Hematopoietic multipotent progenitor cell treated with erythropoietin and hydrocortisone succinate and interleukin-3 and kit ligand, for 15 days (in vitro differentiated cells): ENCODE measurements around the gene PRDX6.
A peak's percentile ranks its signal among the peaks of the same experiment; 100 is the strongest.
"Not testable (repeated sequence)": the region's sequence is repeated elsewhere in the genome, so short reads cannot be mapped to it uniquely, and the experiment has no call there.

Experiments used
- DNase-seq: peaks from one replicate; pipeline ENCODE4 v3.0.0-alpha.2; 2015; ENCODE audit warnings: low spot score

The PRDX6 gene

DNA sequence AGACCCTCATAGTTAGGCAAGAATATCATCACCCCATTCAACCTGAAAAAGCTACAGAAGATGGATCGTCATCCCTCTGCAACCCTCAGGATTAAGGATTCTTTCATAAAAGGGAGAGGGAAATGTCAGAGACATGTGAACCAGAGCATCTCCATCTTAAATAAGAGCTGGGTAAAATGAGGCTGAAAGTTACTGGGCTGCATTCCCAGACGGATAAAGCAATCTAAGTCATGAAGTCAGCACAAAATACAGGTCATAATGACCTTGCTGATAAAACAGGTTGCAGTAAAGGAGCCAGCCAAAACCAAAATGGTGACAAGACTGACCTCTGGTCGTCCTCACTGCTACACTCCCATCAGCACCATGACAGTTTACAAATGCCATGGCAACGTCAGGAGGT is 22.6 kb downstream of the PRDX6 start:
- DNase-seq, result no peak

DNA sequence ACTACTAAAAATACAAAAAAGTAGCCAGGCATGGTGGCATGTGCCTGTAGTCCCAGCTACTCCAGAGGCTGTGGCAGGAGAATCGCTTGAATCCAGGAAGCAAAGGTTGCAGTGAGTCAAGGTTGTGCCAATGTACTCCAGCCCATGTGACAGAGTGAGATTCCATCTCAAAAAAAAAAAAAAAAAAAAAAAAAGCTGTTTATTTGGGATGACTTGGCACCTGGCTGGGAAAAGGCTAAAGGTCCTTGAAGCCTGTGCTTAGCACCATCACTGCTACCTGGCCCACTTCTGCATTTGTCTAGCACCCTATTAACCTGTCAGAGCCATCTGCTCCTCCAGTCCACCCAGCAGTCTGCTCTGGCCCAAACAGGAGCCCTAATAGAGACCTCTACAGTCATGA is 25.0 kb downstream of the PRDX6 start:
- no peak for DNase-seq

DNA sequence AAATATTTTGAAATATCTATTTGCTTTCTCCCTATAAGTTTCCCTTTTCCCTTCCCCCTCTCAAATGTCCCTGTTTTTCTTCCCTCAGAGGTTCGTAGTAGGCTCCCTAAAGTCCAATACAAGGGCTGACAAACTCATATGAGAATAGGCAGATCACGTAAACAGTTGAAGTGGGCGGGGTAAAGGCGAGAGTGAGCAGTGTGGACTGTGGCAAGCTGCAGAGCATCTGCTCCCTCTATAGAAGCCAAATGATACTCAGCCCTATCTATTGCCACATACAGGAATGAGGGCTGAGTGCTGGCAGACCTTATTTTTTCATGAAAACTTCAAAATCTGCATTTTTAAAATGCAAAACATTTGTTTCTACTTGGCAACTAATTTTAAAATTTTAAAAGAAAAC is 26.3 kb downstream of the PRDX6 start:
- peak; percentile 65 for DNase-seq

DNA sequence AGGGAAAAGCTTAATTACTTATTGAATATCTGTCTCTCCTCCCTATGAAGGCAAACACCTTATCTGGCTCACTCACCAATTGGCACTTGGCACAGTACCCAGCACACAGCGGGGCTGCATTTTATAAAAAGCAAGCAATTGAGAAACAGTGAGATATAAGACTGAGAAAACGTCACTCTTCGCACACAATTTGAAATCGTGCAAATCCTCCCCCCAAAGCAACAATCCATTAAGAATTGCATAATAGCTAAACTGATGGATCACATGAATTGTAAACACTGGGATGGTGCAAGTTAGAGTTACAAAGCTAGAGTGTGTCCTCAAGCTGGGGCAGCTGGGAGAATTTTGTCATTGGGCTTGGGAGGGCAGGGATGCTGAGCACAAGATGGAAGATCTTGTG is 27.1 kb downstream of the PRDX6 start:
- DNase-seq, result peak; percentile 58

DNA sequence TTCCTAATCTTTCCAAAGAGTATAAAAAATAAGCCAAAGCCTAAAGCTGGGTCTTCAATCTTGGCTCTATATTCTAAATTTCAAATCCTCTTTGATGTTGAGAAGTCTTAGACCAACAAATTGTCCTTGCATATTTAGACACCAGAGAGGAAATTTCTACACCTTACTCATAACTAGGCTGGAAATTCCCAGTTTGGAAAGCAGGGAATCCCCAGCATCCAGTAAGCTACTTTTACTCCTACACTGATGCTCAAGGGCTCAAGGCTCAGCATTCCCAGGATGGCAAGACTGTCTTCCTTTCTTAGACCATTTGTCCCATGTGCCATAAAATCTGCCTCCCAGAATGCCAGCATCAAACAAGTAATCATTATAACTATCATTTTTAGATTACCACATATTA is 28.3 kb downstream of the PRDX6 start:
- no peak for DNase-seq

DNA sequence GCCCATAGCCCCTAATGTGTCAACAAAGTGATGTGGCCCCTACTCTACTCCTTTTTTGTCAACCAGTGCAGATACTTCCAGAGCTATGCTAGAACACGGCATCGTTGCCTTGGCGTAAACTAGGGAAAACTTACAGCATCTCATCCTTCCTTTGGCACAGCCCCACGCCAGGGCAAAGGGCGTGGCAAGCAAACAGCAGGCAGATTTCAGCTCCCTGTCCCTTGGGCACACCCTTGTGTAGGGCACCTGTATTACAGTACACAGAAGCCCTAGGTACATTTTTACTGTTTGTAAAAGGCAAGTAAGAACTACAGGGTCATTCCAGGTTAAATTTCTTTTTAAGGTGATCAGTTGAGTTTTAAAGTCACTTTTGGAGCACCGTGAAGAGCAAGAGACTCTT is 29.3 kb downstream of the PRDX6 start:
- peak; percentile 70 for DNase-seq

DNA sequence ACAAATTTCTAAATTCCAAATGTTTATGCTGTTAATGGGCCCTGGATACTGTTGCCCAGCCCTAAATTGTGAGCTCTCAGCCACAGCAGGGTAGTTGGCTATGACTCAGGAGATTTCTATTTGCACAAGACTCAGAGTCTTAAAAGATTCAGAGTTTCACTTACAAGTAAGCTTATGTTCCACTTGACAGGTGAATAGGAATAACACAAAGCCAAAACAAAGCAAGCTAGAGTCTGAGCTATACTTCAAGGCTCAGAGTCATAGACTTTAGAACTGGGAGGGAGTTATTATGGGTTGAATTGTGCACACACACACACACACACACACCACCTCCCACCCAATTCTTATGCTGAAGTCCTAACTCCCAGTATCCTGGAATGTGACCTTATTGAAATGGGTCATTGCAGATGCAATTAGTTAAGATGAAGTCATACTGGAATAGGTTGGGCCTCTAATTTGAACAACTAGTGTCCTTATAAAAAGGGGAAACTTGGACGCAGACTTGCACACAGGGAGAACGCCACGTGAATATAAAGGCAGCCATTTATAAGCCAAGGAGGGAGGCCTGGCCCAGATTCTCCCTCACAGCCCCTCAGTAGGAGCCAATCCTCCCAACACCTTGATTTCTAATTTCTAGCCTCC is 30.2 kb downstream of the PRDX6 start:
- no peak for DNase-seq

GRCh38 chr1:173507847-173508209 is 30.7 kb downstream of the PRDX6 start:
- DNase-seq, result no peak

DNA sequence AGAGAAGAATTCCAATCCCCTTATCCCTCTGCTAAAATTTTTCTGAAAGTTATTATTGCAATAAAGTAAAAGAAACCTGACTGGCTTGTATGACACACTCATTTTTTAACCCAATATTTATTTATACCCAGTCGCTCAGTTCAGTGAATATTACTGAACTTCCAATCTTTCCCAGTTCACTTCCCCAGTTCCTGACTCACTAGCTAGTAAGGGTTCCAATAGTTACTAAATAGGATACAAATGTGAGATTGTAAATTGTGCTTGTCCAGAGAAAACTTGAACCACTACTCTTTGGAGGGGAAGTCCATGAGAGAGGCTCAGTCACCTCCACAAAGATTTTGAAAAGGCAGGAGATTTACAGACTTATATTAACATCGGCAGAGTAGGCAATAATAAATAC is 31.4 kb downstream of the PRDX6 start:
- no peak for DNase-seq

GRCh38 chr1:173509797-173510196 is 32.7 kb downstream of the PRDX6 start:
- DNase-seq, result no peak

- not testable (repeated sequence) for DNase-seq
Measured at GRCh38 chr1:173514503-173514902, 37.4 kb downstream of the PRDX6 start.

- DNase-seq, result no peak
Measured at GRCh38 chr1:173520799-173521198, 43.7 kb downstream of the PRDX6 start.

- no peak for DNase-seq
Measured at GRCh38 chr1:173523329-173523728, 46.2 kb downstream of the PRDX6 start.

DNA sequence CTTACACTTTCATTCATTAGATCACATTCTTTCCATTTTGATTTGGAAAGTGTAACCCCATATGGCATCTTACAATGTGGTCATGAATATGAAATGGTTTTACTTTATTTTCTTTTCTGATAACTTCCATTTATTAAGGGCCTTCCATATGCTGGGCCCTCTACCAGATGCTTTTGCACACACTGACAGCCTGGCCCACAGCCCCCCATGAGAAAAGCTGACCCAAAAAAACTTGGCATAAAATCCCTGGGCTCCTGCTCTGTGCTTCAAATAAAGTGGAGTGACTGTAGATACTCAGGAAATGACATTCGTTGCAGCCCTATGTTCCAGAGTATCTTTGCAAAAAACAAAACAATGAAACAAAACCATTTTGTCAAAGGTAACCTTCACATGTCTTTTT is 48.8 kb downstream of the PRDX6 start:
- no peak for DNase-seq

DNA sequence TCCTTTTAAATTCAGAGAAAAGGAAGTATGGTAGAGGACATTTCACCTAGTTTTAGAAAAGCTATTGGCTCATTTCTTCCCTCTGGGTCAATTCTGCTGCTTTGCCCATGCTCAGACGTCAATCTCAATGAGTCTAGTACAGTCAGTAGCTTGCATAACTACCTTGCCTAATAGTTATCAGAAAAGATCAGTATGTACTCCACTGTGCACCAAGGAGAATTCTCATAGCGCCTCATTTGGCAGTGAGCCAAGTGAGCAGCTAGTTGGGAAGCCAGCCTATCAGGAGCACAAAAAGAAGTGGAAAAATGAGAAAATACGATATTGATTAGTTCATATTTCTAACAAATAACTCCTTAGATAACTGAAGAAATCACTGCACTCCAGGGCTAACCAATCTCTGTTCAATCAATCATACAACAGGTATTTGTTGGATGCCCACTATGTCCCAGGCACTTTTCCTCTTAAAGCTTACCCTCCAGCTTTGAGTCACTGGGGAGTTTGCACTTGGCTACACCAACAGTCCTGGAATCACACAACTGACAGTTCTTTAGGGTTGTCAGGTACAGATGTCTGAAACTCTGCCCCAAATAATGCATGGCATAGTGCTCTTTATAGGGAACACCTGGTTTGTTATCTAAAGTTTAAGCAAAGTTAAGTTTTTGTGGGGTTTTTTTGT is 50.2 kb downstream of the PRDX6 start:
- peak; percentile 22 for DNase-seq

DNA sequence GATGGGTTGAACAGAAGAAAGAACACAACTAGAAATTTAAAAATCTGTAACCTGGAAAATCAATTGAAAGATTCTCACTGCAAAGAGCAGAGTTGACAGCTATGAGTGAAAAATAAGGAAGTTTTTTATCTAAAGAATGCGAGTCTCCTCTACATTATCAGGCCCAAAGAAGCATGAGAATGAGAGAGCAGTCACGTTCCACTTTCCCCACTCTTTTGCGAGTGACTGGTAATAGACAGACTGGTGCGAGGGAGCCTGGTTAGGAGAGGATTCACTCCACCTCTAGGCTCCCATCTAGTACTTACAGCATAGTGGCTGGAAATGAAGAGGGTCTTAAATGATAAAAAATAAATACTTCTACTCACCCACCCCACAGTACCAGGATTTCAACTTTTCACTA is 52.0 kb downstream of the PRDX6 start:
- DNase-seq, result no peak

- no peak for DNase-seq
Measured at GRCh38 chr1:173530795-173531693, 53.9 kb downstream of the PRDX6 start.

DNA sequence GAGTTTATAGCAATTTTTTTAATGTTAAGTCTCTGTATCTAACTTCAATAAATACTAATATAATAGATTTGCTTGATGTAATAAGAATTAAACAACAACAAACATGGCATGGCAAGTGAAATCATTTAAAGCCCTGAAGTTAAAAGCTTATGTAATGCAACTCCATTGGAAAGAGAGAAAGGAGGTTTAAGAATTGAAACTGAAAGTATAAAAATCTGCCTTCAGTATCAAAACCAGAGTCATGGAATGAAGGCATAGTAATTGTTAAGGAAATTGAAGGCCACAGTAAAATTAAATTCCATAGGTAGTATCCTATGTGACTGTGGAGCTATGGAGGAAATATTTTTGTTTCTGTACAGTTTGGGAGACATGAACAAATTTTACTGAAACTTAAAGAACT is 55.1 kb downstream of the PRDX6 start:
- no peak for DNase-seq

GRCh38 chr1:173536223-173536622 is 59.1 kb downstream of the PRDX6 start:
- no peak for DNase-seq
